SK-N-MC (cell line): ENCODE measurements around the gene DLGAP1.
"Not testable (repeated sequence)": the region's sequence is repeated elsewhere in the genome, so short reads cannot be mapped to it uniquely, and the experiment has no call there.

Experiments
- EZH2 ChIP-seq: fragments of 200-600 bp; sonication (generic); IDR thresholded peaks from one replicate; pipeline ENCODE4 v1.6.1; 2017; ENCODE audit warnings: antibody characterized with exemption
- FOXP2 ChIP-seq: optimal IDR thresholded peaks from 2 replicates; pipeline ENCODE3; 2011; ENCODE audit warnings: mild to moderate bottlenecking, moderate library complexity; ENCODE audit not compliant: insufficient read depth; ENCODE audit errors: extremely low read length, control extremely low read depth
- POLR2AphosphoS5 ChIP-seq: IDR thresholded peaks from 2 replicates; pipeline ENCODE4 v1.6.1; 2012; ENCODE audit warnings: mild to moderate bottlenecking, low read depth, low read length, borderline replicate concordance

GRCh38 chr18:4022749-4023148 is 432.4 kb downstream of the DLGAP1 start:
- not testable (repeated sequence) for TF ChIP-seq EZH2, POLR2AphosphoS5, FOXP2
